Sigmoid colon (tissue), 7 donors: ENCODE measurements around the gene ZC3H11A. TPM values are rescaled to one million over a fixed set of nuclear protein-coding genes. Genes with fewer than 3 reads are reported as not detected.

Experiments used
- DNase-seq: peaks from one replicate; pipeline ENCODE4 v3.0.0-alpha.2; 2019
- H3K27ac ChIP-seq, 4 donors: fragments of 200-600 bp; sonication (generic); one replicate each; pipeline ENCODE4 v1.5.1; 2016 to 2019; ENCODE audit warnings: mild to moderate bottlenecking in 1 of 4
- H3K27me3 ChIP-seq, 3 donors: fragments of 200-600 bp; sonication (generic); one replicate each; pipeline ENCODE4 v1.5.1; 2019; ENCODE audit warnings: mild to moderate bottlenecking in 1 of 3
- H3K36me3 ChIP-seq, 4 donors: fragments of 200-600 bp; sonication (generic); one replicate each; pipeline ENCODE4 v1.5.1; 2016 to 2019
- H3K4me1 ChIP-seq, 4 donors: fragments of 200-600 bp; sonication (generic); one replicate each; pipeline ENCODE4 v1.5.1; 2017 to 2019
- H3K4me3 ChIP-seq, 4 donors: fragments of 200-600 bp; sonication (generic); one replicate each; pipeline ENCODE4 v1.5.1; 2017 to 2019; ENCODE audit warnings: mild to moderate bottlenecking in 2 of 4, moderate library complexity in 1 of 4
- H3K9me3 ChIP-seq, 4 donors: fragments of 200-600 bp in 3 of 4; sonication (generic) in 3 of 4; one replicate each; pipeline versions ENCODE4 v1.5.1 to v1.6.1; 2013 to 2019
- EP300 ChIP-seq, 4 donors: sonication (generic); formaldehyde crosslinking; IDR thresholded peaks; one replicate each; pipeline ENCODE4 v1.6.1; 2017; ENCODE audit warnings: antibody characterized with exemption in 4 of 4
- POLR2A ChIP-seq, 2 donors: fragments of 450-650 bp; IDR thresholded peaks; one replicate each; pipeline ENCODE4 v1.6.1; 2016; ENCODE audit warnings: antibody characterized with exemption in 2 of 2, mild to moderate bottlenecking in 2 of 2, moderate library complexity in 2 of 2
- POLR2AphosphoS5 ChIP-seq, 4 donors: sonication (generic); formaldehyde crosslinking; IDR thresholded peaks; one replicate each; pipeline ENCODE4 v1.6.1; 2017; ENCODE audit warnings: antibody characterized with exemption in 4 of 4
- WGBS, 2 donors: extraction: QIAGEN DNeasy Blood & Tissue Kit; methylation state at CpG; one replicate each; pipeline ENCODE4 v1.1.7; 2013; 5-methylcytosine and 5-hydroxymethylcytosine counted together
- intact Hi-C: fragments of 100-400 bp; cut with DNase I; formaldehyde crosslinking; loops from one replicate; pipeline ENCODE4 v1.15.1; 2023
- polyA plus RNA-seq, 3 donors: library from polyadenylated mRNA; stranded (reverse); fragments of 200-250 nt; gene quantifications; one replicate each; pipeline ENCODE4 v1.2.3, GENCODE V29; 2013
- total RNA-seq, 4 donors: library from RNA; depleted of rRNA; stranded (reverse); fragments of >200 nt; gene quantifications; one replicate each; pipeline ENCODE4 v1.1.0, GENCODE V29; 2016
- TF ChIP-seq, protein P1 (sequence below), 4 experiments: fragments of 450-650 bp in 3 of 4; fragments of 200-600 bp in 1 of 4; IDR thresholded peaks; one replicate each; pipeline ENCODE4 v1.5.1; 2016 to 2019; ENCODE audit warnings: antibody characterized with exemption in 4 of 4, mild to moderate bottlenecking in 3 of 4, moderate library complexity in 2 of 4
- donor health status: healthy with polysubstance abuse.
- donor health status: Bipolar disorder and iron deficiency.
- donor health status: healthy.

Gene ZC3H11A
- total and polyA plus RNA-seq, 7 donors: 17.8 to 111 (median 84.9) TPM

DNA sequence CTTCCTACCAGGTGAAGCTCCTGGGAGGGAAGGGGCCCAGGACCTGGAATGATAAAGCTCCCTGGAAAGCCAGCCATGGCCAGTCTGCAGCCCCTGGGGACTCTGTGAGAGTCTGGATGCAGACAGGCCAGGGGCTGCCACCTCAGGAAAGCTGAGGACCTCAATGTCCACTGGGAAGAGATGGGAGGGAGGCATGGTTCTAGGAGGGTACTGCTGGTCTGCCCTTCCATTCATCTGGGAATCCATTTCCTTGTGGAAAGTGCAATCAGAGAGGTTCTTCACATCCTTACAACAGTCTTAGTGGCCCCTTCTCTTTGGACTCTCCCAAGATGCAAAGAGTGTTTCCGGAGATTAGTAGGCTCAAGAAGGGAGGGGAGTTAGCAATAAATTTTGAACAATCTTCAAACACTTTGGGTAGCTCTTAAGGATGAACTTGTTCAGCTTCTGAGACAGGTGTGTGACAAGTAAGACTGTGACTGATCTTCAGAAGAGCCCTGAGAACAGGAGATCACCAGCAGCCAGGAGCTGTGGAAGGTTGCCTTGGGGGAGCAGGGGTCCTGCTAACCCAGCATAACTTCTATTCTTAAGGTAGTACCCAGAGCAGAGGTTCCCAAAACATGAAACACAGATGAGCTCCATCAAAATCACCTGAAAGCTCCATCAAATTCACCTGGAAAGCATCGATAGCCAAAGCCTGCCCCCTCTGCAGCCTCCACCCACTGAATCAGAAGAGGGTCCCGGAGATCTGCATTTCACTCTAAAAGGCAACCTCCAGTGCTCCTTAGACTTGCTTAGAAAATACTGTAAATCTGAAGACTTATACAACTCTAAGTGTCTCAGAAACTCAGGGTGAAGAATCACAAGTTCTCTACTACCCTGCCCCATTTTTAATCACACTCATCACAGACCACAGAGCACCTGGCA, 31.1 kb upstream of the ZC3H11A start:
- Histone ChIP-seq H3K36me3 (no peaks in the 10 kb centered on the region), H3K4me3 (no peak overlapping the region), H3K4me1 (peaks cover 0 to 10% (median 6%) of the 10 kb centered on the region in 4 donors), H3K9me3 (no peaks in the 10 kb centered on the region), H3K27me3 (no peaks in the 10 kb centered on the region), H3K27ac (peak overlapping the region in 1 of 4 donors; percentile 20)
- TF ChIP-seq POLR2AphosphoS5 (IDR thresholded peaks at IDR 0.05) (no peak), POLR2A (IDR thresholded peaks at IDR 0.05) (no peak), EP300 (IDR thresholded peaks at IDR 0.05) (no peak)
- TF ChIP-seq, protein P1, sequence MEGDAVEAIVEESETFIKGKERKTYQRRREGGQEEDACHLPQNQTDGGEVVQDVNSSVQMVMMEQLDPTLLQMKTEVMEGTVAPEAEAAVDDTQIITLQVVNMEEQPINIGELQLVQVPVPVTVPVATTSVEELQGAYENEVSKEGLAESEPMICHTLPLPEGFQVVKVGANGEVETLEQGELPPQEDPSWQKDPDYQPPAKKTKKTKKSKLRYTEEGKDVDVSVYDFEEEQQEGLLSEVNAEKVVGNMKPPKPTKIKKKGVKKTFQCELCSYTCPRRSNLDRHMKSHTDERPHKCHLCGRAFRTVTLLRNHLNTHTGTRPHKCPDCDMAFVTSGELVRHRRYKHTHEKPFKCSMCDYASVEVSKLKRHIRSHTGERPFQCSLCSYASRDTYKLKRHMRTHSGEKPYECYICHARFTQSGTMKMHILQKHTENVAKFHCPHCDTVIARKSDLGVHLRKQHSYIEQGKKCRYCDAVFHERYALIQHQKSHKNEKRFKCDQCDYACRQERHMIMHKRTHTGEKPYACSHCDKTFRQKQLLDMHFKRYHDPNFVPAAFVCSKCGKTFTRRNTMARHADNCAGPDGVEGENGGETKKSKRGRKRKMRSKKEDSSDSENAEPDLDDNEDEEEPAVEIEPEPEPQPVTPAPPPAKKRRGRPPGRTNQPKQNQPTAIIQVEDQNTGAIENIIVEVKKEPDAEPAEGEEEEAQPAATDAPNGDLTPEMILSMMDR (IDR thresholded peaks at IDR 0.05): no peak
- WGBS, 2 donors: 67 to 80% methylated on average over 3 of the region's 3 CpGs
- DNase-seq: no peak
- intact Hi-C loops: no loop called here

DNA sequence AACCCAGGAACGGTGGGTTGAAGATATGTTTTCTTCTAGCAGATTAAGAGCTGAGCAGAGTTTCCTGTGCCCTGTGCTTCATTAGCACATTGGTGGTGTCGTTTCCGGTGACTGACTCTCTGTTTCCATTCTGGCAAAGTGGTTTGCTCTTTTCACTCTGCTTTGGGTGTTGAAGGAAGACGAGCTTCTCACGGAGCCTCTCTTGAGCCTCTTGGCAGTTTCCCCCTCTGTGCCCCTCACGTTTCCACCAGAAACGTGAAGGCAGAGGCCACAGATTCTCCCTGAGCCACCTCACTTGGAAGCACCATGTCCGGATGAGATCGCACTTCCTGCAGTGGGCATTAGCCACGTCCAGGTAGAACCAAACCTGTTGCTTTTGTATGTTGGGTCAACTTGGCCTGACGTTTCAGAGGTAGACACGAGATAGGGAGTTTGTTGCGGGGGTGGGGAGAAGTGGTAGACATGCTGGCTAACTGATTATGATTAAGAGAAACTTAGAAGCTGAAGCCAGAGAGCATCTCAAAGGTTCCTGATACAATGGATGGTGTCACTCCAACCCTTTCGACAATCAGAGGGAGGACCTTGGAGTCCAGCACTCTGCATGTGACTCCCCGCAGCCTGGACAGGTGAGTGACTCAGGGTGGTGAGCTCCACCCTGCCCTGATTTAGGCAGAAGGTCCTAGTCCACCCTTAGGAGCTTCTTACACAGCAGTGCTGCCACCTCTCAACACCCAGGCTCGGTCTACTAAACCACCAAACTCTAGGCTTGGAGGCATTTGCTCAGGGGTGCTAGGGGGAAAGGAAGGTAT, 30.2 kb upstream of the ZC3H11A start, which contains the start of gene LAX1:
Gene LAX1 (plus strand): TSS at position 155 of the 809 bp plus-strand sequence. CDS start 383 bp downstream, at position 538.
- Histone ChIP-seq H3K27me3 (no peaks in the 10 kb centered on the region), H3K4me3 (no peak within 1 kb of the TSS), H3K27ac (peak within 1 kb of the TSS in 1 of 4 donors; percentile 20), H3K4me1 (peaks cover 0 to 17% (median 14%) of the 10 kb centered on the region in 4 donors), H3K9me3 (no peaks in the 10 kb centered on the region), H3K36me3 (no peaks in the 10 kb centered on the region)
- DNase-seq: no peak
- TF ChIP-seq, protein P1 (IDR thresholded peaks at IDR 0.05): no peak
- no peak for TF ChIP-seq EP300 (IDR thresholded peaks at IDR 0.05)
- TF ChIP-seq POLR2AphosphoS5 (IDR thresholded peaks at IDR 0.05): peak in 1 of 4 donors; percentile 22
- no peak for TF ChIP-seq POLR2A (IDR thresholded peaks at IDR 0.05)
- intact Hi-C loops: no loop called here
- WGBS, 2 donors: 61 to 81% methylated on average over 16 of the region's 16 CpGs

DNA sequence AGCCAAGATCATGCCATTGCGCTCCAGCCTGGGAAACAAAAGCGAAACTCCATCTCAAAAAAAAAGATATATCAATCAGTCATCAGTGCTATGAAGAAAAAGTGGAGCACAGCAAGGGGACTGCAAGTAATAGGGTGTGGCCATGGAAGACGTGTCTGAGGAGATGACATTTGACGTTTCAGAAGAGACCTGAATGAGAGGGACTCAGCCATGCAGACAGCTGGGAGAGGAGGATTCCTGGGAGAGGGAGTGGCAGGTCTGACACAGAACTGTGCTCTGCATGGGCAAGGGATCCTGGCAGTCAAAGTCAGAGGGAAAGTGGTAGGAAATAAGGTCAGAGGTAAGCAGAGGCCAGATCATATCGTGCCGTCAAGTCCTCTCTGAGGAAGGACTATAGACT, 27.2 kb upstream of the ZC3H11A start:
- no peak overlapping the region for H3K4me3 ChIP-seq
- no peaks in the 10 kb centered on the region for H3K9me3 ChIP-seq
- 46 to 71% methylated on average over 6 of the region's 6 CpGs for WGBS, 2 donors
- H3K36me3 ChIP-seq: no peaks in the 10 kb centered on the region
- no peak for TF ChIP-seq EP300 (IDR thresholded peaks at IDR 0.05)
- TF ChIP-seq, protein P1 (IDR thresholded peaks at IDR 0.05): no peak
- TF ChIP-seq POLR2A (IDR thresholded peaks at IDR 0.05): no peak
- no peak for TF ChIP-seq POLR2AphosphoS5 (IDR thresholded peaks at IDR 0.05)
- no peak overlapping the region for H3K27ac ChIP-seq
- peaks cover 0 to 34% (median 22%) of the 10 kb centered on the region in 4 donors for H3K4me1 ChIP-seq
- intact Hi-C loops: no loop called here
- DNase-seq: no peak
- H3K27me3 ChIP-seq: no peaks in the 10 kb centered on the region

DNA sequence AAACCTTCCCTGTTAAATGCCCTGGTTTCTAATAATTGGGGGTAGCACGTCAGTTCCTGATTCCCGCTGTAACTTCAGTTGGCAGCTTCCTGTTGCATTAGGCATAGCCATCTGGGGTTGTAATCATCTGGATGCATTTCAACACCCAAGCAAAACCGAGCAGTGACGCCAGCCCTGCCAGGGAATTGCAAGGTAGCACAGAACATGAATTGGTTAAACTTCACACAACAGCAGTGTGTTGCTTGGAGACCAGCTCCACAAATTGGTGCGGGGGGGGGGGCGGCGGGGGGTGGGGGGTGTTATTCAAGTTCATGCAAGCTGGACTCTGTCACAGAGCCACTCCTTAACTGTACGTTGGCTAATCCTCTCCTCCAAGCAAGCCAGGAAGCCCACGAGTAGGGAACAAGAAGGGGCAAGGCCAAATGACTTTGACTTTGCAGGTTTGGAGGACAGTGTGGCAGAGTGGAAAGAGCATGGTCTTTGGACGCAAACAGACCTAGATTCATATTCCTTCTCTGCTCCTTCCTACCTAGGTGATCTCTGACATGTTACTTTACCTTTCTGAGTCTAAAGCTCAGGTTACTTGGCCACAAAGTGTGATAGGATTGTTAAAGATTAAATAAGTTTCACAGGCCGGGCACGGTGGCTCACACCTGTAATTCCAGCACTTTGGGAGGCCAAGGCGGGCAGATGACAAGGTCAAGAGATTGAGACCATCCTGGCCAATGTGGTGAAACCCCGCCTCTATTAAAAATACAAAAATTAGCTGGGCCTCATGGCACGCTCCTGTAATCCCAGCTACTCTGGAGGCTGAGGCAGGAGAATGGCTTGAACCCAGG, 25.7 kb upstream of the ZC3H11A start:
- peak overlapping the region; percentile 49 to 74 (median 63) for H3K27ac ChIP-seq
- WGBS, 2 donors: 20 to 45% methylated on average over 15 of the region's 15 CpGs

More for the DNA sequence above, 25.7 kb upstream of the ZC3H11A start:
- intact Hi-C loops: loop anchor here (2.0 kb wide), 1 partner anchor 25 kb away; the partner anchor contains the start of genes ZBED6 and ZC3H11A
- Histone ChIP-seq H3K4me1 (peaks cover 0 to 34% (median 22%) of the 10 kb centered on the region in 4 donors), H3K4me3 (peak overlapping the region in 2 of 4 donors; percentile 21 to 31), H3K36me3 (no peaks in the 10 kb centered on the region), H3K9me3 (no peaks in the 10 kb centered on the region), H3K27me3 (no peaks in the 10 kb centered on the region)
- peak in 1 of 4 donors; percentile 8 for TF ChIP-seq EP300 (IDR thresholded peaks at IDR 0.05)
- TF ChIP-seq, protein P1 (IDR thresholded peaks at IDR 0.05): no peak
- no peak for TF ChIP-seq POLR2A (IDR thresholded peaks at IDR 0.05)
- peak; percentile 37 to 62 (median 55) for TF ChIP-seq POLR2AphosphoS5 (IDR thresholded peaks at IDR 0.05)
- peak; percentile 92 for DNase-seq
